CD4-positive, alpha-beta T cell (primary cell): ENCODE results near the gene GPR141. TPM values are rescaled to one million over a fixed set of nuclear protein-coding genes. Genes with fewer than 3 reads are reported as not detected.

Experiments used
- ATAC-seq: fragments of 200-7000 bp; cut with Tn5 transposase; one replicate; pipeline ENCODE4 v1.10.0; 2022; ENCODE audit warnings: mild to moderate bottlenecking; ENCODE audit not compliant: poor library complexity
- CTCF ChIA-PET: fragments of 350-600 bp; sonication (Branson Sonifier 250); formaldehyde crosslinking; loops from one replicate; lab custom pipeline; 2021; ENCODE audit warnings: antibody characterized with exemption, inconsistent platforms; lab: Charles Lee
- POLR2A ChIA-PET: fragments of 350-600 bp; sonication (Branson Sonifier 250); formaldehyde crosslinking; loops from one replicate; lab custom pipeline; 2021; ENCODE audit warnings: antibody characterized with exemption, inconsistent platforms; lab: Charles Lee
- DNase-seq, 14 experiments: peaks; one replicate each; pipeline ENCODE4 v3.0.0-alpha.2; 2013 to 2020; ENCODE audit warnings: mixed read lengths in 2 of 14
- H3K27ac ChIP-seq, 2 donors: one replicate each; pipeline versions ENCODE4 v1.5.1 to v1.7.0; 2013; ENCODE audit warnings: low read length in 2 of 2, low read depth in 1 of 2, mild to moderate bottlenecking in 1 of 2
- H3K27me3 ChIP-seq, 2 experiments: 1 replicate in 1 of 2; 2 replicates in 1 of 2; pipeline versions ENCODE4 v1.6.1 to v1.7.0; 2013; ENCODE audit warnings: low read length in 2 of 2, control low read depth in 1 of 2, mild to moderate bottlenecking in 1 of 2, moderate library complexity in 1 of 2; ENCODE audit not compliant: insufficient read depth in 2 of 2, control insufficient read depth in 1 of 2
- H3K36me3 ChIP-seq: one replicate; pipeline ENCODE4 v1.6.1; 2013; ENCODE audit warnings: low read length, control low read depth; ENCODE audit not compliant: insufficient read depth
- H3K4me1 ChIP-seq: one replicate; pipeline ENCODE4 v1.6.1; 2013; ENCODE audit warnings: low read length, control low read depth; ENCODE audit not compliant: insufficient read depth
- H3K4me3 ChIP-seq: one replicate; pipeline ENCODE4 v1.5.1; 2013; ENCODE audit warnings: mild to moderate bottlenecking, low read length, moderate library complexity
- H3K9me3 ChIP-seq, 2 experiments: 1 replicate in 1 of 2; 2 replicates in 1 of 2; pipeline versions ENCODE4 v1.6.1 to v1.7.0; 2013; ENCODE audit warnings: low read length in 2 of 2, mild to moderate bottlenecking in 2 of 2, control low read depth in 1 of 2, moderate library complexity in 1 of 2; ENCODE audit not compliant: control insufficient read depth in 1 of 2, insufficient read depth in 1 of 2
- H3K27ac Mint-ChIP-seq: one replicate; pipeline ENCODE4 v1.8.0; 2020; ENCODE audit warnings: mixed read lengths
- H3K27me3 Mint-ChIP-seq: one replicate; pipeline ENCODE4 v1.8.0; 2021; ENCODE audit warnings: mixed read lengths
- H3K36me3 Mint-ChIP-seq: one replicate; pipeline ENCODE4 v1.8.0; 2021; ENCODE audit warnings: low read depth, mixed read lengths
- H3K4me1 Mint-ChIP-seq: one replicate; pipeline ENCODE4 v1.8.0; 2021; ENCODE audit warnings: low read depth, mixed read lengths
- H3K4me3 Mint-ChIP-seq: one replicate; pipeline ENCODE4 v1.8.0; 2020; ENCODE audit warnings: mild to moderate bottlenecking, mixed read lengths
- H3K9me3 Mint-ChIP-seq: one replicate; pipeline ENCODE4 v1.8.0; 2020; ENCODE audit warnings: mixed read lengths
- intact Hi-C, 2 experiments: fragments of 100-400 bp; cut with DNase I in 1 of 2; cut with micrococcal nuclease in 1 of 2; formaldehyde crosslinking; loops; one replicate each; pipeline versions ENCODE4 v1.15.1 to v1.9.0; 2023 to 2025; cut with DNase I, micrococcal nuclease
- total RNA-seq, 174 experiments: library from RNA in 2 of 174; stranded (reverse) in 2 of 174; gene quantifications; one replicate each; pipeline ENCODE4 v1.2.3 and lab custom pipeline; 2021 to 2026
- TF ChIP-seq, protein P1 (sequence below): fragments of 200-600 bp; IDR thresholded peaks from one replicate; pipeline ENCODE4 v1.8.0; 2022; ENCODE audit warnings: antibody characterized with exemption, mild to moderate bottlenecking

GPR141 gene
- total RNA-seq, 2 experiments from 2014 or later: not detected

DNA sequence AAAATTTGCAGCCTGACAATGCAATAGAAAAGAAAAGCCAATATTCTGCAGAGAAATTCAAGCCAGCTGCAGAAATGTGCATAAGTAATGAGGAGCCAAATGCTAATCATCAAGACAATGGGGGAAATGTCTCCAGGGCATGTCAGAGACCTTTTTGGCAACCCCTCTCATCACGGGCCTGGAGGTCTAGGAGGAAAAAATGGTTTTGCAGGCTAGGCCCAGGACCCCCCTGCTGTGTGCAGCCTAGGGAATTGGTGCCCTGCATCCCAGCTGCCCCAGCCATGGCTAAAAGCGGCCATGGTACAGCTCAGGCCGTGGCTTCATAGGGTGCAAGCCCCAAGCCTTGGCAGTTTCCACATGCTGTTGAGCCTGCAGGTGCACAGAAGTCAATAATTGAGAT lies 92.4 kb downstream of the GPR141 start:
- no peak overlapping the region for H3K4me3 Mint-ChIP-seq
- H3K27me3 Mint-ChIP-seq: no peaks in the 10 kb centered on the region
- peaks cover 12% of the 10 kb centered on the region for H3K9me3 Mint-ChIP-seq
- no peak overlapping the region for H3K27ac ChIP-seq
- DNase-seq (no peak), ATAC-seq (no peak)
- peaks cover 6 to 13% of the 10 kb centered on the region in 2 experiments for H3K9me3 ChIP-seq
- H3K4me1 ChIP-seq: no peaks in the 10 kb centered on the region
- TF ChIP-seq, protein P1, sequence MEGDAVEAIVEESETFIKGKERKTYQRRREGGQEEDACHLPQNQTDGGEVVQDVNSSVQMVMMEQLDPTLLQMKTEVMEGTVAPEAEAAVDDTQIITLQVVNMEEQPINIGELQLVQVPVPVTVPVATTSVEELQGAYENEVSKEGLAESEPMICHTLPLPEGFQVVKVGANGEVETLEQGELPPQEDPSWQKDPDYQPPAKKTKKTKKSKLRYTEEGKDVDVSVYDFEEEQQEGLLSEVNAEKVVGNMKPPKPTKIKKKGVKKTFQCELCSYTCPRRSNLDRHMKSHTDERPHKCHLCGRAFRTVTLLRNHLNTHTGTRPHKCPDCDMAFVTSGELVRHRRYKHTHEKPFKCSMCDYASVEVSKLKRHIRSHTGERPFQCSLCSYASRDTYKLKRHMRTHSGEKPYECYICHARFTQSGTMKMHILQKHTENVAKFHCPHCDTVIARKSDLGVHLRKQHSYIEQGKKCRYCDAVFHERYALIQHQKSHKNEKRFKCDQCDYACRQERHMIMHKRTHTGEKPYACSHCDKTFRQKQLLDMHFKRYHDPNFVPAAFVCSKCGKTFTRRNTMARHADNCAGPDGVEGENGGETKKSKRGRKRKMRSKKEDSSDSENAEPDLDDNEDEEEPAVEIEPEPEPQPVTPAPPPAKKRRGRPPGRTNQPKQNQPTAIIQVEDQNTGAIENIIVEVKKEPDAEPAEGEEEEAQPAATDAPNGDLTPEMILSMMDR: no peak
- ChIA-PET POLR2A (no interaction called here), CTCF (no interaction called here)
- no peaks in the 10 kb centered on the region for H3K4me1 Mint-ChIP-seq
- H3K36me3 Mint-ChIP-seq: peaks cover 5% of the 10 kb centered on the region
- H3K36me3 ChIP-seq: no peaks in the 10 kb centered on the region
- intact Hi-C loops: no loop called here
- H3K27me3 ChIP-seq: no peaks in the 10 kb centered on the region
- no peak overlapping the region for H3K4me3 ChIP-seq
- no peak overlapping the region for H3K27ac Mint-ChIP-seq

DNA sequence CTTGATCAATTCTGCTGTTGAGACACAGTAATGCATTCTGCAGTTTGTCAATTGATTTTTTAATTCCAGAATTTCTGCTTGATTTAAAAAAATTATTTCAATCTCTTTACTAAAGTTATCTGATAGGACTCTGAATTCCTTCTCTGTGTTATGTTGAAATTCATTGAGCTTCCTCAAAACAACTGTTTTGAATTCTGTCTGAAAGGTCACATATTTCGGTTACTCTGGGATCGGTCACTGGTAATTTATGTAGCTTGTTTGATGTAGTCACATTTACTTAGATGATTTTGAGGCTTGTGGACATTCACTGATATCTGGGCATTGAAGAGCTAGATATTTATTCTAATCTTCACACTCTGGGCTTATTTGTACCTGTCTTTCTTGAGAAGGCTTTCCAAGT lies 97.6 kb downstream of the GPR141 start:
- H3K36me3 Mint-ChIP-seq: no peaks in the 10 kb centered on the region
- H3K36me3 ChIP-seq: no peaks in the 10 kb centered on the region
- ATAC-seq (no peak), DNase-seq (no peak)
- H3K4me3 Mint-ChIP-seq: no peak overlapping the region
- peaks cover 6% of the 10 kb centered on the region for H3K9me3 Mint-ChIP-seq
- peaks cover 0 to 4% of the 10 kb centered on the region in 2 experiments for H3K27me3 ChIP-seq
- no peak overlapping the region for H3K27ac Mint-ChIP-seq
- no peak overlapping the region for H3K4me3 ChIP-seq
- H3K9me3 ChIP-seq: peaks cover 6 to 8% of the 10 kb centered on the region in 2 experiments
- intact Hi-C loops: no loop called here
- ChIA-PET CTCF (no interaction called here), POLR2A (no interaction called here)
- no peaks in the 10 kb centered on the region for H3K4me1 ChIP-seq
- H3K27me3 Mint-ChIP-seq: peaks cover 14% of the 10 kb centered on the region
- TF ChIP-seq, protein P1: no peak
- no peak overlapping the region for H3K27ac ChIP-seq
- no peaks in the 10 kb centered on the region for H3K4me1 Mint-ChIP-seq

DNA sequence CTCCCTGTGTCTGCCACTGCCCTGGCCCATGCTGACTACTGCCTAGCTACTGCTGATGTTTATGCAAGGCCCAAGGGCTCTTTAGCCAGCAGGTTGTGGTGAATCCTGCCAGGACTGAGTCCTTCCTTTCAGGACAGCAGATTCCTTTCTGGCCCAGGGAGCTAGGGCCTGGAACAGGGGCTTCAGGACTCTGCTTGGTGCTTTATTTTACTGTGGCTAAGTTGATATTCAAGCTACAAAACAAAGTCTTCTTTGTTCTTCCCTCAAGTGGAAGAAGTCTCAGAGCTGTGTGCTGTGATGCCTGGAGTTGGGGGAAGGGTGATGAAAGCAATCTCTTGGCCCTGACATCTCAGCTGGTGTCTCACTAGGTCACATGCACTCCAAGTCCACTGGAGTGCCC lies 98.6 kb downstream of the GPR141 start:
- Histone ChIP-seq H3K27ac (no peak overlapping the region), H3K36me3 (no peaks in the 10 kb centered on the region), H3K27me3 (peaks cover 0 to 4% of the 10 kb centered on the region in 2 experiments), H3K4me1 (no peaks in the 10 kb centered on the region), H3K9me3 (peaks cover 4 to 6% of the 10 kb centered on the region in 2 experiments), H3K4me3 (no peak overlapping the region)
- ChIA-PET CTCF (no interaction called here), POLR2A (no interaction called here)
- H3K27ac Mint-ChIP-seq: no peak overlapping the region
- no peak overlapping the region for H3K4me3 Mint-ChIP-seq
- H3K9me3 Mint-ChIP-seq: peaks cover 6% of the 10 kb centered on the region
- peaks cover 14% of the 10 kb centered on the region for H3K27me3 Mint-ChIP-seq
- DNase-seq: no peak
- ATAC-seq: no peak
- intact Hi-C loops: no loop called here
- no peaks in the 10 kb centered on the region for H3K36me3 Mint-ChIP-seq
- TF ChIP-seq, protein P1: no peak
- peaks cover 8% of the 10 kb centered on the region for H3K4me1 Mint-ChIP-seq
